Gastroesophageal sphincter (tissue), 4 donors: ENCODE results near the gene TMEM217. TPM values are rescaled to one million over a fixed set of nuclear protein-coding genes. Genes with fewer than 3 reads are reported as not detected.

ENCODE experiments used
- ATAC-seq: fragments of 150-250 bp; one replicate; pipeline ENCODE4 v1.9.1; 2016; ENCODE audit warnings: mild to moderate bottlenecking, moderate library complexity
- H3K27ac ChIP-seq, 4 donors: fragments of 200-600 bp; sonication (generic) in 3 of 4; 1 replicate in 3 of 4; 2 replicates in 1 of 4; pipeline ENCODE4 v1.5.1; 2016 to 2019
- H3K27me3 ChIP-seq: fragments of 200-600 bp; sonication (generic); one replicate; pipeline ENCODE4 v1.5.1; 2019
- H3K36me3 ChIP-seq, 2 donors: fragments of 200-600 bp; sonication (generic); one replicate each; pipeline ENCODE4 v1.5.1; 2019; ENCODE audit warnings: control low read depth in 1 of 2
- H3K4me1 ChIP-seq, 3 donors: fragments of 200-600 bp; sonication (generic); 1 replicate in 2 of 3; 2 replicates in 1 of 3; pipeline ENCODE4 v1.5.1; 2016 to 2019; ENCODE audit warnings: control low read depth in 2 of 3
- H3K4me3 ChIP-seq, 2 donors: fragments of 200-600 bp; sonication (generic); one replicate each; pipeline ENCODE4 v1.5.1; 2019; ENCODE audit warnings: mild to moderate bottlenecking in 1 of 2, moderate library complexity in 1 of 2
- H3K9me3 ChIP-seq, 3 donors: fragments of 200-600 bp; sonication (generic); one replicate each; pipeline ENCODE4 v1.5.1; 2017 to 2019; ENCODE audit warnings: control low read depth in 2 of 3
- EP300 ChIP-seq: sonication (generic); formaldehyde crosslinking; IDR thresholded peaks from one replicate; pipeline ENCODE4 v1.6.1; 2017; ENCODE audit warnings: antibody characterized with exemption, mild to moderate bottlenecking
- POLR2A ChIP-seq, 2 donors: fragments of 450-650 bp; IDR thresholded peaks; one replicate each; pipeline ENCODE4 v1.6.1; 2017; ENCODE audit warnings: antibody characterized with exemption in 2 of 2, mild to moderate bottlenecking in 2 of 2, moderate library complexity in 1 of 2
- POLR2AphosphoS5 ChIP-seq: sonication (generic); formaldehyde crosslinking; IDR thresholded peaks from one replicate; pipeline ENCODE4 v1.6.1; 2017; ENCODE audit warnings: antibody characterized with exemption
- WGBS, 2 donors: methylation state at CpG; one replicate each; pipeline ENCODE4 v1.1.5; 2018; ENCODE audit warnings: low coverage in 1 of 2; 5-methylcytosine and 5-hydroxymethylcytosine counted together
- total RNA-seq, 4 donors: library from RNA; depleted of rRNA; stranded (reverse); fragments of >200 nt; gene quantifications; one replicate each; pipeline ENCODE4 v1.1.0, GENCODE V29; 2016
- TF ChIP-seq, protein P1 (sequence below), 4 experiments: fragments of 200-600 bp in 2 of 4; fragments of 450-650 bp in 2 of 4; sonication (generic) in 1 of 4; IDR thresholded peaks; one replicate each; pipeline ENCODE4 v1.5.1; 2017 to 2019; ENCODE audit warnings: antibody characterized with exemption in 4 of 4, mild to moderate bottlenecking in 2 of 4, moderate library complexity in 2 of 4

Gene TMEM217
- total RNA-seq, 4 donors from 2014 or later: 0.40 TPM; not detected in 3

DNA sequence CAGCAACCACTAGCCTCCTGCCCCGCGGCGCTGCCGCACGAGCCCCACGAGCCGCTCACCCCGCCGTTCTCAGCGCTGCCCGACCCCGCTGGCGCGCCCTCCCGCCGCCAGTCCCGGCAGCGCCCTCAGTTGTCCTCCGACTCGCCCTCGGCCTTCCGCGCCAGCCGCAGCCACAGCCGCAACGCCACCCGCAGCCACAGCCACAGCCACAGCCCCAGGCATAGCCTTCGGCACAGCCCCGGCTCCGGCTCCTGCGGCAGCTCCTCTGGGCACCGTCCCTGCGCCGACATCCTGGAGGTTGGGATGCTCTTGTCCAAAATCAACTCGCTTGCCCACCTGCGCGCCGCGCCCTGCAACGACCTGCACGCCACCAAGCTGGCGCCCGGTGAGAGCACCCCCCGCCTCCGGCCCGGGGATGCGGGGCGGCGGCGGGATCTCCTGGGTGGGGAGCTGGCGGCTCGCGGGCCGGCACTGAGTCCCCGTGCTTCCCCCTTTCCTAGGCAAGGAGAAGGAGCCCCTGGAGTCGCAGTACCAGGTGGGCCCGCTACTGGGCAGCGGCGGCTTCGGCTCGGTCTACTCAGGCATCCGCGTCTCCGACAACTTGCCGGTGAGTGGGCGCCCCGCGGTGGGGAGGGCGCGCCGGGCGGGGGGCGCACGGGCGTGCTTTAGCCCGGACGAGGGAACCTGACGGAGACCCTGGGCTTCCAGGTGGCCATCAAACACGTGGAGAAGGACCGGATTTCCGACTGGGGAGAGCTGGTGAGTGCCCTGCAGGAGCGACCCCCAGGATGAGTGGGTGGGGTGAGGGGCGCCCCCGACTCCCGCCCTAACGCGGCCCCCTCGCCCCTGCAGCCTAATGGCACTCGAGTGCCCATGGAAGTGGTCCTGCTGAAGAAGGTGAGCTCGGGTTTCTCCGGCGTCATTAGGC lies 87.4 kb downstream of the TMEM217 start:
- no CpG with 5 or more reads among the region's 92 CpGs for WGBS, 2 donors
- no peaks in the 10 kb centered on the region for H3K9me3 ChIP-seq
- H3K36me3 ChIP-seq: peaks cover 0 to 32% of the 10 kb centered on the region in 2 donors
- H3K27me3 ChIP-seq: no peaks in the 10 kb centered on the region
- H3K4me3 ChIP-seq: peak overlapping the region; percentile 63 to 70
- H3K27ac ChIP-seq: peak overlapping the region; percentile 80 to 98 (median 96)
- TF ChIP-seq POLR2AphosphoS5: peak; percentile 32
- no peak for TF ChIP-seq POLR2A (IDR thresholded peaks at IDR 0.05)
- TF ChIP-seq, protein P1, sequence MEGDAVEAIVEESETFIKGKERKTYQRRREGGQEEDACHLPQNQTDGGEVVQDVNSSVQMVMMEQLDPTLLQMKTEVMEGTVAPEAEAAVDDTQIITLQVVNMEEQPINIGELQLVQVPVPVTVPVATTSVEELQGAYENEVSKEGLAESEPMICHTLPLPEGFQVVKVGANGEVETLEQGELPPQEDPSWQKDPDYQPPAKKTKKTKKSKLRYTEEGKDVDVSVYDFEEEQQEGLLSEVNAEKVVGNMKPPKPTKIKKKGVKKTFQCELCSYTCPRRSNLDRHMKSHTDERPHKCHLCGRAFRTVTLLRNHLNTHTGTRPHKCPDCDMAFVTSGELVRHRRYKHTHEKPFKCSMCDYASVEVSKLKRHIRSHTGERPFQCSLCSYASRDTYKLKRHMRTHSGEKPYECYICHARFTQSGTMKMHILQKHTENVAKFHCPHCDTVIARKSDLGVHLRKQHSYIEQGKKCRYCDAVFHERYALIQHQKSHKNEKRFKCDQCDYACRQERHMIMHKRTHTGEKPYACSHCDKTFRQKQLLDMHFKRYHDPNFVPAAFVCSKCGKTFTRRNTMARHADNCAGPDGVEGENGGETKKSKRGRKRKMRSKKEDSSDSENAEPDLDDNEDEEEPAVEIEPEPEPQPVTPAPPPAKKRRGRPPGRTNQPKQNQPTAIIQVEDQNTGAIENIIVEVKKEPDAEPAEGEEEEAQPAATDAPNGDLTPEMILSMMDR (IDR thresholded peaks at IDR 0.05): peak in 3 of 4 experiments; percentile 44 to 56 (median 54)
- no peak for TF ChIP-seq EP300
- ATAC-seq: peak; percentile 25
- H3K4me1 ChIP-seq: peaks cover 0 to 60% (median 11%) of the 10 kb centered on the region in 3 donors

- peak; percentile 91 for ATAC-seq
Observed at GRCh38 chr6:37169496-37170272, 88.3 kb downstream of the TMEM217 start, which contains the start of gene PIM1. Gene PIM1 (plus strand): TSS chr6:37170152. CDS start chr6:37170576, 424 bp downstream.

GRCh38 chr6:37168811-37169495 lies 89.0 kb downstream of the TMEM217 start:
- Histone ChIP-seq H3K4me3 (peak overlapping the region; percentile 50 to 63), H3K9me3 (no peaks in the 10 kb centered on the region), H3K27ac (peak overlapping the region; percentile 85 to 99 (median 96)), H3K27me3 (no peaks in the 10 kb centered on the region), H3K36me3 (peaks cover 0 to 16% of the 10 kb centered on the region in 2 donors), H3K4me1 (peaks cover 0 to 44% (median 11%) of the 10 kb centered on the region in 3 donors)
- ATAC-seq: peak; percentile 26
- TF ChIP-seq, protein P1 (IDR thresholded peaks at IDR 0.05): no peak
- TF ChIP-seq POLR2A (IDR thresholded peaks at IDR 0.05): no peak
- peak; percentile 73 for TF ChIP-seq POLR2AphosphoS5
- WGBS, 2 donors: 4 to 7% methylated on average over 13 to 14 of the region's 29 CpGs

More at GRCh38 chr6:37169496-37170272, 88.3 kb downstream of the TMEM217 start, which contains the start of gene PIM1:
- Histone ChIP-seq H3K4me3 (peak within 1 kb of the TSS; percentile 63 to 70), H3K27me3 (no peaks in the 10 kb centered on the region), H3K4me1 (peaks cover 0 to 52% (median 11%) of the 10 kb centered on the region in 3 donors), H3K36me3 (peaks cover 0 to 23% of the 10 kb centered on the region in 2 donors), H3K9me3 (no peaks in the 10 kb centered on the region), H3K27ac (peak within 1 kb of the TSS; percentile 85 to 99 (median 96))
- 0% methylated on average over 6 of the region's 90 CpGs; no CpG with 5 or more reads in 1 of the 2 donors for WGBS, 2 donors
- TF ChIP-seq POLR2A (IDR thresholded peaks at IDR 0.05) (peak; percentile 96 to 97), POLR2AphosphoS5 (peak; percentile 93), EP300 (no peak)
- TF ChIP-seq, protein P1 (IDR thresholded peaks at IDR 0.05): peak in 1 of 4 experiments; percentile 14

DNA sequence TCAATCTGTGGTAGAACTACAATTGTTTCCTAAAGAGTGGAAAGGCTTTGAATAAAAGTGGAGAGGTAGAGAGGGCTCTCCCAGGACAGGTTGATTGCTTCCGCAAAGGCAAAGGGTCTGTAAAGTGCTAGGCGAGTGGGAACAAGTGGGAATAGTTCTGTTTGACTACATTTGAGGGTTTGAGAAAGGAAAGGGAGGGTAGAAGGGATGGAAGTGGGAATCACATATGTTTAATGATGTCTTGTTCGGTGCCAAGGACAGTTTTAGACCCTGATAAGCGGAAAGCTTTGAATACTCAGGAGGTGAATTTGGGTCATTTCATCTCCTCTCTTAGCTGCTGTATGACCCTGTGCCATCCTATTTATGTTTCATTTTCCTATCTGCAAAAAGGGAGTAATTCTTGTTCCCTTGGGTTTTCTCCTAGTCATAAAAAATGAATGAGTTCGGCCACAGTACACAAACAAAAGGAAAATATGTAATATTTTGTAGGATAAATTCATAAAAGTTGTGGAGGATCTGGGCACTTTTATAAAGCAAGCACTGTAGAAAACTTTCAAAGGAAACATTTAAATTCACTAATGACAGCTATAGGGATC lies 89.7 kb downstream of the TMEM217 start:
- WGBS, 2 donors: 74 to 81% methylated on average over 5 of the region's 5 CpGs
- Histone ChIP-seq H3K4me3 (no peak overlapping the region), H3K4me1 (peaks cover 0 to 38% (median 11%) of the 10 kb centered on the region in 3 donors), H3K36me3 (peaks cover 0 to 9% of the 10 kb centered on the region in 2 donors), H3K27ac (peak overlapping the region; percentile 85 to 99 (median 96)), H3K9me3 (no peaks in the 10 kb centered on the region), H3K27me3 (no peaks in the 10 kb centered on the region)
- TF ChIP-seq POLR2AphosphoS5 (no peak), POLR2A (IDR thresholded peaks at IDR 0.05) (no peak), EP300 (no peak)
- TF ChIP-seq, protein P1 (IDR thresholded peaks at IDR 0.05): no peak
- no peak for ATAC-seq
